HG03457 (cell line): ENCODE data around the gene COQ6.
"Not testable (repeated sequence)": the region's sequence is repeated elsewhere in the genome, so short reads cannot be mapped to it uniquely, and the experiment has no call there.

ENCODE experiments used
- ATAC-seq: cut with Tn5 transposase; IDR thresholded peaks from one replicate; pipeline ENCODE4 v1.9.1; 2021; ENCODE audit warnings: moderate number of reproducible peaks; ENCODE audit not compliant: unreplicated experiment

COQ6 gene

DNA sequence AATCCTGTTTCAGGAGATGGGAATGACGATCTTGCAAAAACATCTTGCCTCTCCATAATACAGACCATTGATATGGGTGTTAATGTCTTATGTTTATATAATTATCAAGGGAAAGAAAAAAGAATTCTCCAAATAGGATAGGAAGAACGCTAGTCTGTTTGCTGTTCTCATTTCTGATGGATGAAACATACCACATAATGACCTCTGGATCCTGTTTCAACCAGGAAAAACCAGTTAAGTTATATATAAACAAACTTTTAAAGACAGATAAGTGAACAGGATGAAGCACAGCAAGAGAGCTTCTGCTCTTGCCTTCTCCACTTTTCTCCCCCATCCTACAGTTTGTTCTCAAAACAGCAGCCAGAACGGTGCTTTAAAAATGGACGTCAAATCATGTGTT is 27.8 kb downstream of the COQ6 start:
- no peak for ATAC-seq

DNA sequence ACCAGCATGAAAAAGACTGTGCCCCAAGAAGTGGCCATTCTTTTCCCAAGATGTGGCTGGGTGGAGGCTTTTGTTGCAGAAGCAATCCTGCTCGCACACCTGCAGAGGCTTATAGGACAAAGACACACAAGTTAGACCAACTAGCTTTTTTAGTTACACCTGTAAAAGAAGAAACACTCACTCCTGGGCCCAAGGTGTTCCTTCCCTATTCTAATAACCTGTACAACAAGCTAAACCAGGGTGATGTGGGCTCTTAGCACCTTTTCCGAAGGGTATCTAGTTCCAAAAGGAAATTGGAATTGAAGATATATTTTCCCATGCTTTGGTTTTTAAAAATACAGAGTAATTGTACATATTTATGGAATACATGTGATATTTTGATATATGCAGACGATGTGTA is 38.0 kb downstream of the COQ6 start:
- ATAC-seq: no peak

DNA sequence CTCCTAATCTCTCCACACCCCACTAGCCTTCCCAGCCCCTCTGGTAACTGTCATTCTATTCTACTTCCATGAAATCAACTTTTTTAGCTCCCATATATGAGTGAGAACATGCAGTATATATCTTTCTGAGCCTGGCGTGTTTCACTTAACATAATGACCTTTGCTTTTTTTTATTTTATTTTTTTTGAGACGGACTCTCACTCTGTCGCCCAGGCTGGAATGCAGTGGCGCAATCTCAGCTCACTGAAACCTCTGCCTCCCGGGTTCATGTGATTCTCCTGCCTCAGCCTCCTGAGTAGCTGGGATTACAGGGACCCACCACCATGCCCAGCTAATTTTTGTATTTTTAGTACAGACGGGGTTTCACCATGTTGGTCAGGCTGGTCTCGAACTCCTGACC is 38.6 kb downstream of the COQ6 start:
- ATAC-seq: not testable (repeated sequence)

DNA sequence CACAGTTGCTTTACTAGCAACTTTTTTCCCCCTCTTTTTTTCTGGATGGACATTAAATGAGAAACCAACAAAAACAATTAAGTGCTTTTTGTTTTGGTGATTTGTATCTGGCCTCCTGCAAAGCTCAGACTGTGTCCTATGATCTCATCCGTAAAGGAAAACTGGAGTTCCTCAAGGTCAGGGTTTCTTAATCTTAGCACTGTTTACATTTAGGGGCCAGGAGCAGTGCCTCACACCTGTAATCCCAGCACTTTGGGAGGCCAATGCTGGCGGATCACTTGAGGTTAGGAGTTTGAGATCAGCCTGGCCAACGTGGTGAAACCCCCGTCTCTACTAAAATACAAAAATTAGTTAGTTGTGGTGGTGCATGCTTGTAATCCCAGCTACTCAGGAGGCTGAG is 41.0 kb downstream of the COQ6 start:
- no peak for ATAC-seq

DNA sequence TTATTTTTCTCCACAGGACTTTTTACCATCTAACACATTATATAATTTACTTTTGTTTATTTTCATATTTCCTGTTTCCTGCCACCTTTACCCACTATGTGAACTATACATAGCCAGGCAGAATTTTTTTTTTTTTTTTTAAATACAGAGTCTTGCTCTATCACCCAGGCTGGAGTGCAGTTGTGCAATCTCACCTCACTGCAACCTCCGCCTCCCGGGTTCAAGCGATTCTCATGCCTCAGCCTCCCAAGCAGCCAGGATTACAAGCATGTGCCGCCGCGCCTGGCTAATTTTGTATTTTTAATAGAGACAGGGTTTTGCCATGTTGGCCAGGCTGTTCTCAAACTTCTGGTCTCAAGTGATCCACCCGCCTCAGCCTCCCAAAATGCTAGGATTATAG is 44.8 kb downstream of the COQ6 start:
- not testable (repeated sequence) for ATAC-seq

DNA sequence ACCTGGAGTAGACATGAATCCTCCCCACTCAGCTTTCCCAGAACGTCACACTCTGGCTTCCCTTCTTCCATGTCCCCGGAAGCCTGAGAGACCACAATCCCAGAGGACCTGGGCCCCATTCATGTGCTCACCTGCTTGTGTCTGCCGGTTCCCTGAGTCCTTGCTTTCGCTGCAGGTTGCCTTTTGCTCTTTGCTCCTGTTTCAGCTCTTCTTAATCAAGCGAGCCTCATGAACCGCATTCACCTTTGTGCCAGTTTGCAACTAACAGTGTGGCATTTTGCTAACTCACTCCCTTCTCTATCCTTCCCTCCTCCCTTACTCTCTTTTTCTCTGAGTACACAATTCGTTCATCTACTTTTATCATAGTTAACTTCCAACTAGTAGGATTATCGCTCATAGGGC is 45.9 kb downstream of the COQ6 start:
- ATAC-seq: no peak

DNA sequence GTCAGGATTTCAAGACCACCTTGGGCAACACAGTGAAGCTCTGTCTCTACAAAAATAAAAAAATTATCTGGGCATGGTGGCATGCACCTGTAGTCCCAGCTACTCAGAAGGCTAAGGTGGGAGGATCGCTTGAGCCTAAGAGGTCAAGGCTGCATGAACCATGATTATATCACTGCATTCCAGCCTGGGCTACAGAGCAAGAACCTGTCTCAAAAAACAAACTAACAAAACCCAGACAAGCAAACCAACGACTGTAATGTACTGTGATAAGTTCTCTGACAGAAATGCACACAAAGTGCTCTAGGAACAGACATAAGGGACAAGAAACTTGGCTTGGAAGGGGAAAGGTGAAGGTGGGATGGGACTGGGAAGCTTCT is 46.6 kb downstream of the COQ6 start:
- no peak for ATAC-seq

DNA sequence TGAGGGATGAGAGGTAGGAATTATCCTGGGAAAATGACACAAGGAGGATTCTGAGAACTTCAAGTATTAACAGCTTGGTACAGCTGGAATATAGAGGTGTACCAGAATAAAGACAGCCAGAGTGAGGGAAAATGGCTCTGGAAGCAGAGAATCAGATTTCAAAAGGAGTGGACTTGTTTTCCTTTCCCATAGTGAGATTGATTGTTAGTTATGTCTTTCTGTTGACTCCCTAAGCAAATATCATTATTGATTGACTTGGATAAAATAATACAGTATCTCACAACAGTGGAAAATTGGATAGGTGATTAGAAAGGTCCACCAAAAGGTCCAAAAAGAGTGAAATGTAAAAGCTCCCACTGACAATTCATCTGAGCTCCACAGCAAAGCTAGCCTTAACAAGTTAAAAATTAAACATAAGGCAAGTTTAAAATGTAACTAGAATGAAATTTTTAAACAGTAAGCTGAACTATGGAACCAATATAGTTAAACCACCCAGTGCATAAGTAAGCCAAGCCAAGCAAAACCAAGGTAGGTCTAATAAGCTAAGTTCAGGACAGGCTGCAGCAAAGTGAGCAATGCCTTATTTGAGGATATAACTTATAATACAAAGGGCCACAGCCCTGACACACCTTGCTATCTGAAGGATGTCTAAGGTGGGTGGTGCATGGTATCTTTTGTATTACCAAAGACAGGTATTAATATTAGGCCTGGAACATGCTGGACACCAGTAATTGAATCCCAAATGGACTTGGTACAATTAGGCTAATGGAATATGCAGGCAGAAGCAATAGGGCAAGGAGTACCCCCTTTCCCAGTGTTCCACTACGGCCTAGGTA is 47.2 kb downstream of the COQ6 start:
- no peak for ATAC-seq

DNA sequence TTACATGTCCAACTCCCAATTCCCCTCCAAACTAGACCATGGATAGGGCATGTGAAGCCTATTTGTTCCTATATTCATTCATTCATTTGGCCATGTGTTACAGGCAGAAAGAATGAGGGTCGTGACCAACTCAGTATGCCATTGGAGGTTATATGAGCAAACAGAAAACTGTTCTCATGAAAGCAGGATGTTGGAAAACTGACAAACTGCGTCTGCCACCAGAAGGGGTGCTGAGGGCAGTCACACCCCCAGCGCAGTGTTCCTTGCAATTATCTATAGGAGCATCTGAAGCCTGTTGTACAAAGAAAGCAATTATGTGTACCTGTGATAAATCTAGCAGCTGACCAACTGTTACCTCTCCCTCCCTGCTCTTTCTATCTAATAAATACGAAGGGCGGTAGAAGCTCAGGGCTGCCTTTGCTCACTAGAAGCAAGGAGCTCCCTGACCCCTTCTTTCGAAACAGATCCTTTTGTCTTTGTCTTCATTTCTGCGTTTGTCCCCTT is 47.9 kb downstream of the COQ6 start:
- ATAC-seq: no peak

DNA sequence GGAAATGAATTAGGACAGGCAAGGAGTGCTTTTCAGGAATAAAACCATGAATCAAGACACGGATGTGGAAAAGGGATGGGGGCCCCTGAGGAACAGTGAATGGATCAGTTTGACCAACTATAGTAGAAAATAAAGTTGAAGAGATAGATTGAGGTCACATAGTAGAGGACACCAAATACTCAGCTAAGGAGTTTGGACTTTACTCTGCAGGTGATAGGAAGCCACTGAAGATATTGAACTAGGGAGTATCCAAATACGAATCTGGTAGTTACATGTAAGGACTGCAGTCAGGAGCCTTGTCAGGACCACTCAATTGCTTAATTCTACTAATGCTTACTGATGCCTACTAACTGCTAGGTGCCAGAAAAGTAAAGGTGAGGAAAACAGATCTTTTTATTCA is 48.6 kb downstream of the COQ6 start:
- no peak for ATAC-seq

DNA sequence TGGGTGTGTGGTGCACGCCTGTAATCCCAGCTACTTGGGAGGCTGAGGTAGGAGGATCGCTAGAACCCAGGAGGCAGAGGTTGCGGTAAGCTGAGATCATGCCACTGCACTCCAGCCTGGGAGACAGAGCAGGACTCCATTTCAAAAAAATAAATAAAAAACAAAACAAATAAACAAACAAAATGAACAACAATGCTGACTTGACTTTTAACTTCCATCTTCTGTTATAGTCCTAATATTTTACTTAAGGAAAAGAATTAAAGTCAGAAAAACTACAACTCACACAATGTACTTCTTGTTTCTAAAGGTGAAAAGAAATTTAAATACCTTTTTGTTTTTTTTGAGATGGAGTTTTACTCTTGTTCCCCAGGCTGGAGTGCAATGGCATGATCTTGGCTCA is 55.6 kb downstream of the COQ6 start:
- ATAC-seq: not testable (repeated sequence)

DNA sequence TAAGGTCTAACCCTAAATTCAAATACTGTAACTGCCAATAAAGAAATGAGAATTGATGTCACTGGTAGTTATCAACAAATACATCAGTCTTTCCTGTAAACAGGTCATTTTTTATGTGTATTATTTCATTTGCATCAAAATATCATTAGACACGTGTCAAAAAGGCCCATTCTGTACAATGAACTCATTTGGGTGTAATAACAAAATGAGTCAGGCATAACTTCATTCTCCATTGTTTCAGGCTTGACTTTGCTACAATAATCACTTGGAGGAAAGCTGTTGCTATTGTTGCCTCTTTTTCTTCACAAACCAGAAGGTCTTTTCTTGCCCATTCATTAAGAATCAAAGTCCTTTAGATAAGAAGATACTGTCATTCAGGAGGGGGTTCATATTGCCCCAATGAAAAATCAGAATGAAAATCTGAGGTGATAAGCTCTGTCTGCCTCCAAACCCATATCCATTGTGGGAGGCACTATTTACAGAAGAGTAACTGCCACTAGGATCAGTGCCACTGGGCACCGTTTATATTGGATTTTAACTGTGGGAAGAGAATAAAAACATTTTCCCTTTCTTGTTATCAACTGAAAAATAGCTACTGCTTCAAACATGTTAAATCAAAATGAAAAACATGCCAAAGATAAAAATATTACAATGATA is 58.9 kb downstream of the COQ6 start:
- ATAC-seq: no peak
